Measurements from ENCODE around the gene MOB3A.

Gene MOB3A

DNA sequence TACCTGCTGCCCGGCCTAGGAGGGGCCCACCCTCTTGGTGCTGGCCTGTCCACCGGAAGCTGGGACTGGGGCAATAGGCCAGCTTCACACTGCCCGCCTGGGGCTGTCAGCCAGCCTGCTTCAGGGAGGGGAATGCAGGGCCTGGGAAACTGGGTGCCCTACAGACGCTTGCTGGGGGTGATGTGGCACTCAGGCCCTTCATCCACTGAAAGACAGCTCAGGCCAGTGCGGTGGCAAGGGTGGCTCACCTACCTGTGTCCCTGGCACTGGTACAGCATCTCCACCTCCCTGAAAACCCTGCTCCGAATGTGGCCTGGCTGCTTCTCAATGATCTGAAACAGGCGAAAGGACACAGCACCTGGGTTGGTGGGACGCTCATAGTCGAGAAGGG is 52.9 kb downstream of the MOB3A start:
- no peak overlapping the region for H3K27ac ChIP-seq (ENCODE audit: low read length)
- H3K9me3 ChIP-seq (ENCODE audit: insufficient read depth, low read depth, low read length), result no peaks in the 10 kb centered on the region
- peaks cover 14% of the 10 kb centered on the region; the same call in 1 of the 2 replicates for H3K4me1 ChIP-seq (ENCODE audit: insufficient read depth, low read length)
- no peaks in the 10 kb centered on the region for H3K27me3 ChIP-seq (ENCODE audit: insufficient read depth, low read length)
- 0 out of 2 replicates have a peak overlapping the region, but pooled peaks have one; percentile 76 for H3K9ac ChIP-seq (ENCODE audit: low read depth, low read length)
- H3K4me3 ChIP-seq (ENCODE audit: low read length), result no peak overlapping the region
- H3K36me3 ChIP-seq (ENCODE audit: insufficient read depth, low read depth, low read length), result peaks cover 40% of the 10 kb centered on the region

GRCh38 chr19:2042485-2043250 is 53.5 kb downstream of the MOB3A start:
- peaks cover 14% of the 10 kb centered on the region; the same call in 1 of the 2 replicates for H3K4me1 ChIP-seq (ENCODE audit: insufficient read depth, low read length)
- H3K4me3 ChIP-seq (ENCODE audit: low read length), result peak overlapping the region; percentile 48; the same call in 1 of the 2 replicates
- peak overlapping the region; percentile 99 for H3K27ac ChIP-seq (ENCODE audit: low read length)
- H3K9ac ChIP-seq (ENCODE audit: low read depth, low read length), result peak overlapping the region; percentile 76
- peaks cover 42% of the 10 kb centered on the region for H3K36me3 ChIP-seq (ENCODE audit: insufficient read depth, low read depth, low read length)
- no peaks in the 10 kb centered on the region for H3K9me3 ChIP-seq (ENCODE audit: insufficient read depth, low read depth, low read length)
- no peaks in the 10 kb centered on the region for H3K27me3 ChIP-seq (ENCODE audit: insufficient read depth, low read length)

GRCh38 chr19:2041683-2042484 is 54.2 kb downstream of the MOB3A start:
- H3K27me3 ChIP-seq (ENCODE audit: insufficient read depth, low read length), result no peaks in the 10 kb centered on the region
- peak overlapping the region; percentile 76 for H3K9ac ChIP-seq (ENCODE audit: low read depth, low read length)
- peak overlapping the region; percentile 56; the same call in 1 of the 2 replicates for H3K4me3 ChIP-seq (ENCODE audit: low read length)
- no peaks in the 10 kb centered on the region for H3K9me3 ChIP-seq (ENCODE audit: insufficient read depth, low read depth, low read length)
- H3K36me3 ChIP-seq (ENCODE audit: insufficient read depth, low read depth, low read length), result peaks cover 42% of the 10 kb centered on the region
- H3K4me1 ChIP-seq (ENCODE audit: insufficient read depth, low read length), result peaks cover 14% of the 10 kb centered on the region; the same call in 1 of the 2 replicates
- H3K27ac ChIP-seq (ENCODE audit: low read length), result peak overlapping the region; percentile 99

DNA sequence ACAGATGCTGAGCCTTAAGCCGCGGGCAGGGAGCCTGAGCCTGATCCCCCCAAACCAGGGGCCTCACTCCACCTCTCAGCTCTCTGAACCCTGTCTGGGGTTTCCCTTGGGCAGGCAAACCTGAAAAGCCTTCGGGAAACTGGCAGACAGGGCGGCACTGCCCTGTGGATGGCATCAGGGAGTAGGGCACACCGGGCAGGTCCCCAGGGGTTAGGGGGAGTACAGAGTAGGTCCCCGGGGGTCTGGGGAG is 54.8 kb downstream of the MOB3A start:
- Histone ChIP-seq H3K27ac (ENCODE audit: low read length) (peak overlapping the region; percentile 61), H3K4me3 (ENCODE audit: low read length) (peak overlapping the region; percentile 56; the same call in 1 of the 2 replicates), H3K4me1 (ENCODE audit: insufficient read depth, low read length) (peaks cover 14% of the 10 kb centered on the region; the same call in 1 of the 2 replicates), H3K27me3 (ENCODE audit: insufficient read depth, low read length) (no peaks in the 10 kb centered on the region), H3K9ac (ENCODE audit: low read depth, low read length) (peak overlapping the region; percentile 73; the same call in 1 of the 2 replicates), H3K9me3 (ENCODE audit: insufficient read depth, low read depth, low read length) (no peaks in the 10 kb centered on the region), H3K36me3 (ENCODE audit: insufficient read depth, low read depth, low read length) (peaks cover 42% of the 10 kb centered on the region)

GRCh38 chr19:2040647-2041432 is 55.3 kb downstream of the MOB3A start:
- H3K4me3 ChIP-seq (ENCODE audit: low read length), result no peak overlapping the region
- H3K27me3 ChIP-seq (ENCODE audit: insufficient read depth, low read length), result no peaks in the 10 kb centered on the region
- H3K9ac ChIP-seq (ENCODE audit: low read depth, low read length), result peak overlapping the region; percentile 73; the same call in 1 of the 2 replicates
- H3K4me1 ChIP-seq (ENCODE audit: insufficient read depth, low read length), result peaks cover 14% of the 10 kb centered on the region; the same call in 1 of the 2 replicates
- no peaks in the 10 kb centered on the region for H3K9me3 ChIP-seq (ENCODE audit: insufficient read depth, low read depth, low read length)
- H3K36me3 ChIP-seq (ENCODE audit: insufficient read depth, low read depth, low read length), result peaks cover 42% of the 10 kb centered on the region
- peak overlapping the region; percentile 61 for H3K27ac ChIP-seq (ENCODE audit: low read length)

- H3K27ac ChIP-seq (ENCODE audit: low read length), result no peak overlapping the region
- no peaks in the 10 kb centered on the region for H3K9me3 ChIP-seq (ENCODE audit: insufficient read depth, low read depth, low read length)
- H3K27me3 ChIP-seq (ENCODE audit: insufficient read depth, low read length), result no peaks in the 10 kb centered on the region
- H3K36me3 ChIP-seq (ENCODE audit: insufficient read depth, low read depth, low read length), result peaks cover 42% of the 10 kb centered on the region
- no peak overlapping the region for H3K9ac ChIP-seq (ENCODE audit: low read depth, low read length)
- H3K4me1 ChIP-seq (ENCODE audit: insufficient read depth, low read length), result peaks cover 14% of the 10 kb centered on the region; the same call in 1 of the 2 replicates
- H3K4me3 ChIP-seq (ENCODE audit: low read length), result no peak overlapping the region
Measured at GRCh38 chr19:2039959-2040646, 56.0 kb downstream of the MOB3A start.

DNA sequence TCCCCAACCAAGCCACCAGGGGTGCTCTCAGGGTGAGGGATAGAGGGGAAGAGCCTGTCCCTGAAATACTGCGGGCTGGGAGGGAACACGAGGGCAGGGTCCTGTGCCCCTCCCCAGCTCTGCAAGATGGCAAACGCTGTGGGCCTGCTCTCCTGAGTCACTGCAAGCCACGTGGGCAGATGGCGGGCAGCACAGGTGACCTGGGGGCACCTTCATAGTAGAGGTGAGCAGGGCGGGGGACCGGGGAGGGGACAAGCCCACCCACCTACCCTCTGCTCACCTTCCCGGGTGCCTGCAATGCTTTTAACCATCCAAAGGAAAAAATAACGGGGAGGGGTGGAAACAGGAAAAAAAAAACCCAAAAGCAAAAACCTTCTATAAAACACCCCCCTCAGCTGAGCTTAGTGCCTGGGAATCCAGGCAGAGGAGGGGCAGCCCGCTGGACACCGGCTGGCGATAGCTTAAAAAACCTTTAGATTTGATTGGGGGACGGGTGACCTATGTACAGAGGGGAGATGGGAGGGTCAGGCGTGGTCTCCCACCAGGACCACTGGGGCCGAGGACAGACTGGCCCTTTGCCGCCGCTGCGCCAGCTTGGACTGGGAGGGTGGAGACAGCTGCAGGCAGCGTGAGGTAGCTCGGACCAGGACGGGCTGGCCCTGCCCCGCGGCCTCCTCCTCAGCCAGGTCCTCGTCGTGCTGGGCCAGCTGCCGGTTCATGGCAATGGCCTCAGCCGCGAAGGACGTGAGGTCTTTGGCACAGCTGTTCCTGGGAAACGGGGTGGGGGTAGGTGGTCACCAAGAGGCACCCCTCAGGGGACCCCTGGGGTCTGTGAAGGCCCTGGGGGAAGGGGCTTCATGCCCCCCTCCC is 56.8 kb downstream of the MOB3A start:
- no peaks in the 10 kb centered on the region for H3K27me3 ChIP-seq (ENCODE audit: insufficient read depth, low read length)
- H3K36me3 ChIP-seq (ENCODE audit: insufficient read depth, low read depth, low read length), result peaks cover 42% of the 10 kb centered on the region
- no peak overlapping the region for H3K9ac ChIP-seq (ENCODE audit: low read depth, low read length)
- H3K27ac ChIP-seq (ENCODE audit: low read length), result no peak overlapping the region
- H3K4me3 ChIP-seq (ENCODE audit: low read length), result no peak overlapping the region
- H3K4me1 ChIP-seq (ENCODE audit: insufficient read depth, low read length), result peaks cover 14% of the 10 kb centered on the region; the same call in 1 of the 2 replicates
- H3K9me3 ChIP-seq (ENCODE audit: insufficient read depth, low read depth, low read length), result no peaks in the 10 kb centered on the region

DNA sequence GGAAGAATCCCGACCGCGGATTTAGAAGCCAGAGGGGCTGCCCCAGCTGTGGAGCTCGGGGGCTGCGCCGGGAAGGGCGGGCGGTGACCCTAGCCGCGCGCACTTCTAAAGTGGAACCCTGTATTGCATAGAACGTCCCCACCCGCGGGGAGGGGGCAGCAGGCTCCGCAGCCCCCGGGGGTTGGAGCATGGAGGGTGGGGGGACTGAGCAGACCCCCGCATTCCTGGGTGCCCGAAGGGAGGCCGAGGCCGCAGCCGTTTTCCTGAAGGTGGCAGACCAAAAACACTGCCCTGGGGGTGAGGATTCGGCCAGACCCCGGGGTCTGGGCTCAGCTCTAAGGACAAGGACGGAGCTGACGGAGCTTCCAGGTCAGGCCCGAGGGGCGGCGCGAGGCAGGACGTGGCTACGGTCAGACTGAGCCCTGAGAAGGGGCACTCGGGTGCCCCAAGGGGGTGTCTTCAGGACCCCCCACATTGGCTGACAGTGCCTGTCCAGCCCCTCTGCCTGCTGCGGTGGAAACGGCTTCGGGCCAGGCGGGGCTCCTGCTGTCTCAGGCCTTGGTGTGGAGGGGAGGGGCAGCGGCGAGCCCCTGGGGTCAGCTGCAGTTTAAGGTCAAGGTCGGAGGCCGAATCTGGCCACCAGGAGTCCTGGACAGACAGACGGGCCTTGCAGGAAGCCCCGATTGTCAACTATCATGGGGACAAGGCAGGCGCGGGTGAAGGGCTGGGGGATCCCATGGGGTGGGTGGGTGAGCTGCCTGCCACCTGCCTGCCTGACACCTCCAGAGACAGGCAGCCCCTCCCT is 57.6 kb downstream of the MOB3A start:
- Histone ChIP-seq H3K36me3 (ENCODE audit: insufficient read depth, low read depth, low read length) (peaks cover 42% of the 10 kb centered on the region), H3K27ac (ENCODE audit: low read length) (no peak overlapping the region), H3K27me3 (ENCODE audit: insufficient read depth, low read length) (no peaks in the 10 kb centered on the region), H3K4me3 (ENCODE audit: low read length) (no peak overlapping the region), H3K4me1 (ENCODE audit: insufficient read depth, low read length) (peaks cover 14% of the 10 kb centered on the region; the same call in 1 of the 2 replicates), H3K9me3 (ENCODE audit: insufficient read depth, low read depth, low read length) (no peaks in the 10 kb centered on the region), H3K9ac (ENCODE audit: low read depth, low read length) (no peak overlapping the region)

GRCh38 chr19:2037651-2038255 is 58.4 kb downstream of the MOB3A start:
- Histone ChIP-seq H3K4me1 (ENCODE audit: insufficient read depth, low read length) (peaks cover 13% of the 10 kb centered on the region; the same call in 1 of the 2 replicates), H3K9me3 (ENCODE audit: insufficient read depth, low read depth, low read length) (no peaks in the 10 kb centered on the region), H3K9ac (ENCODE audit: low read depth, low read length) (no peak overlapping the region), H3K36me3 (ENCODE audit: insufficient read depth, low read depth, low read length) (peaks cover 37% of the 10 kb centered on the region), H3K27ac (ENCODE audit: low read length) (no peak overlapping the region), H3K27me3 (ENCODE audit: insufficient read depth, low read length) (no peaks in the 10 kb centered on the region), H3K4me3 (ENCODE audit: low read length) (no peak overlapping the region)

Measured in iPS-20b (cell line).